AG10803 (cell line): ENCODE results near the gene DMKN.

ENCODE experiments used
- DNase-seq: peaks from one replicate; pipeline ENCODE4 v3.0.0; 2010; ENCODE audit warnings: low read depth
- H3K4me3 ChIP-seq: 2 replicates; pipeline ENCODE4 v1.5.1; 2011; ENCODE audit warnings: mild to moderate bottlenecking, low read length, control low read depth
- CTCF ChIP-seq: conservative IDR thresholded peaks from 2 replicates; pipeline ENCODE4 v1.5.1; 2011; ENCODE audit warnings: mild to moderate bottlenecking, low read length, control low read depth, inconsistent platforms

The DMKN gene

GRCh38 chr19:35542209-35542608 lies 28.8 kb upstream of the DMKN start:
- no peak overlapping the region for H3K4me3 ChIP-seq
- no peak for DNase-seq
- no peak for TF ChIP-seq CTCF

DNA sequence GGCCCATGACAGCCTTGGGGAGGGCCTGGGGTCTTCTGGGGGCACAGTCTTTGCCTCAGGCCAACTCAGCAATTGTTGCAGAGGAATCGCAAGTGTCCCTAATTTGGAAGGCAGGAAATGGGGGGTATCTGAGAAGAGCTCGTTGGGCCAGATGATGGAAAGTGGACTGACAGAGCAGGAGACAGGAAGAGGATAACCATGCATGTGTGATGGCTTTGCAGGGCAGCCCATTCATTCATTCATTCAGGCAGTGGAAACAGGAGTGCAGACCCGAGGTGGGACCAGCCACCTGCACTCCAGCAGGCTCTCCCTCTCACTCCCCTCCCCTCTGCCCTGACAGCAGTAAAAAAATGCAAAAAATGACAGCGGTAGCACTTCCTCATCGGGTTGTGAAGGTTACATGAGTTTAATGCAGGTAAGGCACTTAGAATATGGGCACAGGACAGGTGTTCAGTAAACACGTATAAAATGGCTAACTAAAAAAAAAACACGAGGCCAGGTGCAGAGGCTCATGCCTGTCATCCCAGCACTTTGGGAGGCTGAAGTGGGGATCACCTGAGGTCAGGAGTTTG lies 27.0 kb upstream of the DMKN start:
- TF ChIP-seq CTCF: no peak
- DNase-seq: no peak
- no peak overlapping the region for H3K4me3 ChIP-seq

DNA sequence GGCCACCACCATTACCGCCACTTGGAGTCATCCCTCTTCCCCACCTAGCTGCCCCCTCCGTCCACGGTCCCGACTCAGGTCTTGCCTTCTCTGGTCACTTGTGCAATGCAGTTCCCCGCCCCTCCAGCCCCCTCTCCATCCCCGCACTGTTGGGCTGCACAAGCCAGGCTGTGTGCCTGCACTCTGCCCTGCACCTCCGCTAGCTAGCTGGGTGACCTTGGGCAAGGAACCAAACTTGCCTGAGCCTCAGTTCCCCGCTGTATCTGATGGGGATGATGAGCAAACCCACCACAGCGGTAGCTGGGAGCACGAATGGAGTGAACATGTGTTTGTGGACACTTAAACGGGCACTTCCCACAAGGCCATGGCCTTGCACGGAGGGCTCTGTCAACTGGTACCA lies 26.4 kb upstream of the DMKN start:
- no peak for TF ChIP-seq CTCF
- no peak overlapping the region for H3K4me3 ChIP-seq
- no peak for DNase-seq

- no peak overlapping the region for H3K4me3 ChIP-seq
- TF ChIP-seq CTCF: no peak
- no peak for DNase-seq
Observed at GRCh38 chr19:35539314-35539713, 25.9 kb upstream of the DMKN start.

GRCh38 chr19:35534803-35535480 lies 21.5 kb upstream of the DMKN start:
- TF ChIP-seq CTCF: no peak
- no peak overlapping the region for H3K4me3 ChIP-seq
- DNase-seq: no peak

GRCh38 chr19:35533822-35534392 lies 20.5 kb upstream of the DMKN start:
- no peak overlapping the region for H3K4me3 ChIP-seq
- no peak for TF ChIP-seq CTCF
- peak; percentile 48 for DNase-seq
